ENCODE results near the gene CCDC71.

DNA sequence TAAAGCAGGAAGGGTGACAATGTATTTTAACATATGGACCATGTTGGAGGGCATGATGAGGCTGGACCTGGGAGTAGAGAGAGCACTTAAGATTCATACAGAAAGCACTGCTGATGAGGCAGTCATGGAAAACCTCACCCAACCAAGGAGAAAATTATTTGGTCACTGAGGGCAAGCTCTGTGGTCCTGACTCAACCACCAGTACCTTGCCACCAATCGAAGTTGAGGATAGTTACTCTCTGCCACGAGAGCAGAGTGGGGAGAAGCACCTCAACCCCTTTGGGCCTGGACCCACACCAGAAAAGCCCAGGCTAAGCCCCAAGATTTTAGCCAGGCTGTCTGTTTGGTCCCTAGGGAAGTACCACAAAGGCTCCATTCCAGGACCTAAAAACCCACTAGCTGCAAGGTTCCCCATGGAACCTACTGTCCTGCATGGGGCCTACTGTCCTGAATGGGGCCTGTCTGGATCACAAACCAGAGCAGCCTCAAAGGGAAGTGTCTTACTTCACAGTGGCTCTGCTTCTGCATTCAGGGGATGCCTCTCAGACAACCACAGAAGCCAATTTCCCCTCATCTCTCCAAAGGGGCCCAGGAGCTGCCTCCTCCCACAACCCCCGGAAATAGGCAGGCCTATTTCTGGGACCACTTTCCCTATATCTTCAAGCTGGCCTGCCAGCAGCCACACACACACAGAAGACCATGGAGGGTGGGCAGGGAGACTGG, 4.2 kb downstream of the CCDC71 start:
- TF ChIP-seq PATZ1 (tag by site-specific recombination; IDR thresholded peaks at IDR 0.05) (no peak), ZNF311 (tag by site-specific recombination; IDR thresholded peaks at IDR 0.05; ENCODE audit: borderline replicate concordance) (no peak), ZNF335 (tag by site-specific recombination; conservative IDR thresholded peaks at IDR 0.05) (no peak), CTCF (tag by site-specific recombination; IDR thresholded peaks at IDR 0.05) (no peak), TRIM28 (IDR thresholded peaks at IDR 0.05; ENCODE audit: borderline replicate concordance, low read length) (no peak), ZBTB1 (tag by site-specific recombination; IDR thresholded peaks at IDR 0.05) (no peak), SALL2 (tag by site-specific recombination; IDR thresholded peaks at IDR 0.05; ENCODE audit: borderline replicate concordance) (no peak), YY1 (tag by site-specific recombination; IDR thresholded peaks at IDR 0.05) (no peak), SP2 (tag by site-specific recombination; IDR thresholded peaks at IDR 0.05) (no peak), SP3 (tag by site-specific recombination; IDR thresholded peaks at IDR 0.05) (no peak)
- TF ChIP-seq, protein P1, sequence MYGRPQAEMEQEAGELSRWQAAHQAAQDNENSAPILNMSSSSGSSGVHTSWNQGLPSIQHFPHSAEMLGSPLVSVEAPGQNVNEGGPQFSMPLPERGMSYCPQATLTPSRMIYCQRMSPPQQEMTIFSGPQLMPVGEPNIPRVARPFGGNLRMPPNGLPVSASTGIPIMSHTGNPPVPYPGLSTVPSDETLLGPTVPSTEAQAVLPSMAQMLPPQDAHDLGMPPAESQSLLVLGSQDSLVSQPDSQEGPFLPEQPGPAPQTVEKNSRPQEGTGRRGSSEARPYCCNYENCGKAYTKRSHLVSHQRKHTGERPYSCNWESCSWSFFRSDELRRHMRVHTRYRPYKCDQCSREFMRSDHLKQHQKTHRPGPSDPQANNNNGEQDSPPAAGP (tag by site-specific recombination; IDR thresholded peaks at IDR 0.05) = no peak
- TF ChIP-seq, protein P2, sequence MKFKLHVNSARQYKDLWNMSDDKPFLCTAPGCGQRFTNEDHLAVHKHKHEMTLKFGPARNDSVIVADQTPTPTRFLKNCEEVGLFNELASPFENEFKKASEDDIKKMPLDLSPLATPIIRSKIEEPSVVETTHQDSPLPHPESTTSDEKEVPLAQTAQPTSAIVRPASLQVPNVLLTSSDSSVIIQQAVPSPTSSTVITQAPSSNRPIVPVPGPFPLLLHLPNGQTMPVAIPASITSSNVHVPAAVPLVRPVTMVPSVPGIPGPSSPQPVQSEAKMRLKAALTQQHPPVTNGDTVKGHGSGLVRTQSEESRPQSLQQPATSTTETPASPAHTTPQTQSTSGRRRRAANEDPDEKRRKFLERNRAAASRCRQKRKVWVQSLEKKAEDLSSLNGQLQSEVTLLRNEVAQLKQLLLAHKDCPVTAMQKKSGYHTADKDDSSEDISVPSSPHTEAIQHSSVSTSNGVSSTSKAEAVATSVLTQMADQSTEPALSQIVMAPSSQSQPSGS (tag by site-specific recombination; IDR thresholded peaks at IDR 0.05; ENCODE audit: low read depth) = no peak
- TF ChIP-seq, protein P3, sequence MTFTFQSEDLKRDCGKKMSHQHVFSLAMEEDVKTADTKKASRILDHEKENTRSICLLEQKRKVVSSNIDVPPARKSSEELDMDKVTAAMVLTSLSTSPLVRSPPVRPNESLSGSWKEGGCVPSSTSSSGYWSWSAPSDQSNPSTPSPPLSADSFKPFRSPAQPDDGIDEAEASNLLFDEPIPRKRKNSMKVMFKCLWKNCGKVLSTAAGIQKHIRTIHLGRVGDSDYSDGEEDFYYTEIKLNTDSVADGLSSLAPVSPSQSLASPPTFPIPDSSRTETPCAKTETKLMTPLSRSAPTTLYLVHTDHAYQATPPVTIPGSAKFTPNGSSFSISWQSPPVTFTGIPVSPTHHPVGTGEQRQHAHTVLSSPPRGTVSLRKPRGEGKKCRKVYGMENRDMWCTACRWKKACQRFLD (tag by site-specific recombination; IDR thresholded peaks at IDR 0.05) = no peak

All from HEK293 (cell line).